Common myeloid progenitor, CD34-positive (primary cell): ENCODE measurements around the gene HPS6.

Experiments used
- CTCF ChIA-PET: fragments of 350-600 bp; sonication (Branson Sonifier 250); formaldehyde crosslinking; loops from one replicate; lab custom pipeline; 2021; ENCODE audit warnings: antibody characterized with exemption; lab: Charles Lee
- POLR2A ChIA-PET: fragments of 350-600 bp; sonication (Branson Sonifier 250); formaldehyde crosslinking; loops from one replicate; lab custom pipeline; 2021; ENCODE audit warnings: antibody characterized with exemption; lab: Charles Lee
- DNase-seq, 3 donors: peaks; one replicate each; pipeline versions ENCODE4 v3.0.0 to v3.0.0-alpha.2; 2013
- H3K27ac ChIP-seq, 2 experiments: 1 replicate in 1 of 2; 2 replicates in 1 of 2; pipeline ENCODE4 v1.7.0; 2013; ENCODE audit warnings: inconsistent platforms in 2 of 2, low read length in 2 of 2, mild to moderate bottlenecking in 2 of 2, low read depth in 1 of 2, moderate library complexity in 1 of 2; ENCODE audit not compliant: severe bottlenecking in 2 of 2, insufficient read depth in 1 of 2, poor library complexity in 1 of 2
- H3K27me3 ChIP-seq, 5 experiments: replicated peaks in 2 of 5; 1 replicate in 3 of 5; 2 replicates in 2 of 5; pipeline versions ENCODE4 v1.6.1 to v1.7.0; 2013; ENCODE audit warnings: low read length in 4 of 5, mild to moderate bottlenecking in 2 of 5, moderate library complexity in 2 of 5, inconsistent platforms in 1 of 5; ENCODE audit not compliant: insufficient read depth in 5 of 5, control insufficient read depth in 4 of 5
- H3K36me3 ChIP-seq, 4 experiments: 1 replicate in 2 of 4; 2 replicates in 2 of 4; pipeline versions ENCODE4 v1.6.1 to v1.7.0; 2013; ENCODE audit warnings: low read length in 3 of 4, control low read depth in 1 of 4, mild to moderate bottlenecking in 1 of 4; ENCODE audit not compliant: control insufficient read depth in 4 of 4, insufficient read depth in 4 of 4
- H3K4me1 ChIP-seq, 4 experiments: 1 replicate in 3 of 4; 2 replicates in 1 of 4; pipeline versions ENCODE4 v1.6.1 to v1.7.1; 2013; ENCODE audit warnings: low read length in 3 of 4, mild to moderate bottlenecking in 3 of 4, control low read depth in 1 of 4, inconsistent platforms in 1 of 4, moderate library complexity in 1 of 4; ENCODE audit not compliant: control insufficient read depth in 4 of 4, insufficient read depth in 4 of 4; ENCODE audit errors: control extremely low read depth in 1 of 4
- H3K4me3 ChIP-seq, 7 experiments: 1 replicate in 4 of 7; 2 replicates in 3 of 7; pipeline versions ENCODE4 v1.5.1 to v1.7.0; 2013; ENCODE audit warnings: mild to moderate bottlenecking in 7 of 7, low read length in 6 of 7, moderate library complexity in 6 of 7, inconsistent platforms in 2 of 7, low read depth in 2 of 7, control low read depth in 1 of 7; ENCODE audit not compliant: insufficient read depth in 4 of 7, control insufficient read depth in 1 of 7; ENCODE audit errors: extremely low read depth in 1 of 7
- H3K9me3 ChIP-seq, 5 experiments: 1 replicate in 4 of 5; 2 replicates in 1 of 5; pipeline versions ENCODE4 v1.6.1 to v1.7.1; 2013; ENCODE audit warnings: low read length in 4 of 5, mild to moderate bottlenecking in 2 of 5, inconsistent platforms in 1 of 5, low read depth in 1 of 5, moderate library complexity in 1 of 5; ENCODE audit not compliant: control insufficient read depth in 4 of 5, insufficient read depth in 2 of 5; ENCODE audit errors: control extremely low read depth in 1 of 5
- WGBS: methylation state at CpG from one replicate; pipeline ENCODE4 v1.1.5; 2013; ENCODE audit not compliant: insufficient coverage; 5-methylcytosine and 5-hydroxymethylcytosine counted together

Gene HPS6

GRCh38 chr10:102085336-102085735 lies 20.2 kb downstream of the HPS6 start:
- Histone ChIP-seq H3K36me3 (no peaks in the 10 kb centered on the region), H3K27me3 (no peaks in the 10 kb centered on the region), H3K4me3 (no peak overlapping the region), H3K9me3 (no peaks in the 10 kb centered on the region), H3K27ac (no peak overlapping the region), H3K4me1 (no peaks in the 10 kb centered on the region)
- whole genome bisulfite sequencing, result 100% methylated on average over 2 of the region's 3 CpGs
- ChIA-PET CTCF (no interaction called here), POLR2A (no interaction called here)
- DNase-seq, result no peak

- ChIA-PET CTCF (interaction anchor here (1.5 to 1.6 kb wide), 2 partner anchors 13 to 19 kb away, joined by 4 read pairs; no protein-coding TSS in a partner anchor), POLR2A (no interaction called here)
- Histone ChIP-seq H3K27me3 (no peaks in the 10 kb centered on the region), H3K4me3 (no peak overlapping the region), H3K36me3 (no peaks in the 10 kb centered on the region), H3K9me3 (no peaks in the 10 kb centered on the region), H3K4me1 (no peaks in the 10 kb centered on the region), H3K27ac (no peak overlapping the region)
- WGBS, result 94% methylated on average over 7 of the region's 8 CpGs
- DNase-seq, result no peak
Observed at GRCh38 chr10:102086196-102086595, 21.0 kb downstream of the HPS6 start.

- Histone ChIP-seq H3K9me3 (no peaks in the 10 kb centered on the region), H3K4me3 (no peak overlapping the region), H3K27ac (no peak overlapping the region), H3K4me1 (no peaks in the 10 kb centered on the region), H3K36me3 (no peaks in the 10 kb centered on the region), H3K27me3 (no peaks in the 10 kb centered on the region)
- CTCF ChIA-PET, result no interaction called here
- 88% methylated on average over 2 of the region's 2 CpGs for WGBS
- POLR2A ChIA-PET, result no interaction called here
- DNase-seq, result no peak
Observed at GRCh38 chr10:102090772-102091171, 25.6 kb downstream of the HPS6 start.

GRCh38 chr10:102096449-102096848 lies 31.3 kb downstream of the HPS6 start:
- H3K36me3 ChIP-seq, result peaks cover 0 to 6% (median 2%) of the 10 kb centered on the region in 4 experiments
- no peak overlapping the region for H3K27ac ChIP-seq
- 100% methylated on average over 4 of the region's 7 CpGs for WGBS
- POLR2A ChIA-PET, result no interaction called here
- no peak for DNase-seq
- H3K4me1 ChIP-seq, result no peaks in the 10 kb centered on the region
- no peaks in the 10 kb centered on the region for H3K9me3 ChIP-seq
- CTCF ChIA-PET, result interaction anchor here (0.9 to 1.5 kb wide), 3 partner anchors 15 to 255 kb away, joined by 3 to 6 read pairs (median 3); no protein-coding TSS in a partner anchor
- no peak overlapping the region for H3K4me3 ChIP-seq
- H3K27me3 ChIP-seq, result no peaks in the 10 kb centered on the region

GRCh38 chr10:102101152-102101551 lies 36.0 kb downstream of the HPS6 start:
- Histone ChIP-seq H3K27me3 (no peaks in the 10 kb centered on the region), H3K27ac (no peak overlapping the region), H3K9me3 (no peaks in the 10 kb centered on the region), H3K36me3 (peaks cover 2 to 20% (median 3%) of the 10 kb centered on the region in 4 experiments), H3K4me3 (no peak overlapping the region), H3K4me1 (peaks cover 5 to 18% (median 14%) of the 10 kb centered on the region in 4 experiments)
- POLR2A ChIA-PET, result no interaction called here
- WGBS, result 100% methylated on average over 4 of the region's 5 CpGs
- no peak for DNase-seq
- CTCF ChIA-PET, result interaction anchor here (0.5 to 2.9 kb wide), 5 partner anchors 10 to 77 kb away, joined by 3 to 22 read pairs (median 6); no protein-coding TSS in a partner anchor

GRCh38 chr10:102102421-102102820 lies 37.3 kb downstream of the HPS6 start:
- no peak for DNase-seq
- no peaks in the 10 kb centered on the region for H3K9me3 ChIP-seq
- peaks cover 3 to 31% (median 9%) of the 10 kb centered on the region in 4 experiments for H3K36me3 ChIP-seq
- WGBS, result 85% methylated on average over 1 of the region's 1 CpG
- CTCF ChIA-PET, result interaction anchor here (0.8 to 2.9 kb wide), 6 partner anchors 8 to 261 kb away, joined by 3 to 22 read pairs (median 3); no protein-coding TSS in a partner anchor
- POLR2A ChIA-PET, result no interaction called here
- no peaks in the 10 kb centered on the region for H3K27me3 ChIP-seq
- peaks cover 5 to 27% (median 17%) of the 10 kb centered on the region in 4 experiments for H3K4me1 ChIP-seq
- no peak overlapping the region for H3K4me3 ChIP-seq
- no peak overlapping the region for H3K27ac ChIP-seq

GRCh38 chr10:102106998-102107397 lies 41.8 kb downstream of the HPS6 start:
- POLR2A ChIA-PET, result no interaction called here
- no peak overlapping the region for H3K4me3 ChIP-seq
- no peaks in the 10 kb centered on the region for H3K9me3 ChIP-seq
- H3K36me3 ChIP-seq, result peaks cover 22 to 69% (median 46%) of the 10 kb centered on the region in 4 experiments
- no peak overlapping the region for H3K27ac ChIP-seq
- H3K4me1 ChIP-seq, result peaks cover 5 to 27% (median 17%) of the 10 kb centered on the region in 4 experiments
- no peaks in the 10 kb centered on the region for H3K27me3 ChIP-seq
- no CpG with 5 or more reads among the region's 2 CpGs for WGBS
- DNase-seq, result no peak
- CTCF ChIA-PET, result interaction anchor here (1.4 to 2.4 kb wide), 2 partner anchors 25 to 34 kb away, joined by 5 to 7 read pairs; no protein-coding TSS in a partner anchor
